ENCODE measurements around the gene BPIFA2. TPM values are rescaled to one million over a fixed set of nuclear protein-coding genes. Genes with fewer than 3 reads are reported as not detected.

The BPIFA2 gene, protein sequence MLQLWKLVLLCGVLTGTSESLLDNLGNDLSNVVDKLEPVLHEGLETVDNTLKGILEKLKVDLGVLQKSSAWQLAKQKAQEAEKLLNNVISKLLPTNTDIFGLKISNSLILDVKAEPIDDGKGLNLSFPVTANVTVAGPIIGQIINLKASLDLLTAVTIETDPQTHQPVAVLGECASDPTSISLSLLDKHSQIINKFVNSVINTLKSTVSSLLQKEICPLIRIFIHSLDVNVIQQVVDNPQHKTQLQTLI
- total RNA-seq (2011; cell fraction: chromatin; rRNA removed; ENCODE audit: low replicate concordance) = not detected in 2 replicates
- total RNA-seq (2011; cell fraction: nucleolus; rRNA removed) = not detected in 2 replicates
- total RNA-seq (2011; cell fraction: nucleoplasm; rRNA removed) = not detected in 2 replicates
- total RNA-seq (2014; rRNA removed) = not detected in 2 replicates
- not detected in 2 replicates for total RNA-seq (2014; rRNA removed; fragmentation: Illumina TruSeq; extraction: Trizol)
- not detected in 2 replicates for total RNA-seq (2015; rRNA removed; fragmentation: Illumina TruSeq; extraction: Trizol)
- not detected in 2 replicates for total RNA-seq (2021)
- polyA plus RNA-seq (2011; rRNA removed) = not detected in 2 replicates
- not detected in 2 replicates for polyA plus RNA-seq (2011; cell fraction: cytosol; rRNA removed)
- polyA plus RNA-seq (2011; cell fraction: nucleus; rRNA removed) = not detected in 2 replicates
- polyA plus RNA-seq (2012) = not detected in 2 replicates
- polyA plus RNA-seq (2014; fragmentation: Illumina TruSeq; extraction: Trizol) = not detected in 2 replicates
- not detected for polyA plus RNA-seq (2014; fragmentation: Nextera tagmentation; extraction: Ambion mirVana)
- not detected in 2 replicates for polyA plus RNA-seq (2014; rRNA removed)
- polyA minus RNA-seq (2011; rRNA and poly(A)+ RNA removed) = not detected in 2 replicates
- not detected in 2 replicates for polyA minus RNA-seq (2011; cell fraction: cytosol; rRNA and poly(A)+ RNA removed)
- polyA minus RNA-seq (2011; cell fraction: nucleus; rRNA and poly(A)+ RNA removed) = not detected in 2 replicates
- not detected for Bru-seq, nascent RNA
- BruChase-seq, experiment 1, labeled RNA remaining after a 2-hour chase = not detected
- not detected for BruChase-seq, experiment 2, labeled RNA remaining after a 6-hour chase
- long read RNA-seq, experiment 1 = 0 reads
- long read RNA-seq, experiment 2 = 0 reads
- long read RNA-seq, experiment 3 = 0 reads

DNA sequence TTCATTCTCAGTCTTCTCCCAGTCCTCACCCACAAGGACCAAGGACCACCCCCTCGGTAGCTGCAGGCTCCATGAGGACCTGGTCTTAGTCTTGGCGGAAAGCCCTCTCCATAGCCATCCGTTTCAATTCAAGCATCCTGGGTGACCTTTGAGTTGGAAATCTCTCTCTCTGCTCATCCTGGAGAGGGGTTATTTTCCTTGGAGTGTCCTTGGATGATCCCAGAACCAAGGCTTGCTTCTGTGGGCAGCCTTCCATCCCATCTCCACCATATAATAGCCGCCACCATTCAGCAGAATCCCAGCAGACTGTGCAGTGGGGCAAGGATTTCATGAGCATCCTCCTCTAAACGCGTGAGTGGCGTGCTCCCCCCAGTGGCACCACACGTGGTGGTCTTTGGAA is at the start of gene BPIFA2:
TSS of gene BPIFA2 (plus strand) at position 301 of the 400 bp plus-strand sequence. CDS start 987 bp downstream, outside the sequence.
- intact Hi-C loops (cut with micrococcal nuclease) = no loop called here
- no peaks in the 10 kb centered on the region for H3K9me1 ChIP-seq (ENCODE audit: control insufficient read depth, insufficient read depth, low read length)
- H3K4me2 ChIP-seq (ENCODE audit: insufficient read depth, low read length) = no peak within 1 kb of the TSS
- no peak within 1 kb of the TSS for H3K27ac ChIP-seq (ENCODE audit: extremely low read depth, low read depth, low read length)
- no peaks in the 10 kb centered on the region; the same call in 1 of the 2 replicates for H4K20me1 ChIP-seq (replicated peaks; ENCODE audit: control insufficient read depth, insufficient read depth, low read length)
- H3K79me2 ChIP-seq (ENCODE audit: control insufficient read depth, insufficient read depth, low read length) = no peaks in the 10 kb centered on the region
- DNase-seq (ENCODE audit: extremely low read depth in 1 of 4, low spot score in 3 of 4) (no peak), ATAC-seq (no peak), FAIRE-seq (no peak)
- CTCF ChIA-PET (ENCODE audit: low intra/inter-chr PET ratio) = no interaction called here
- peaks cover 2 to 18% of the 10 kb centered on the region in 2 experiments; a peak in 4 of 5 replicates for H3K27me3 ChIP-seq (ENCODE audit: control insufficient read depth in 2 of 2, insufficient read depth in 2 of 2, low read length in 2 of 2)
- no peaks in the 10 kb centered on the region for H3K4me1 ChIP-seq (replicated peaks in 1 of 2; ENCODE audit: control insufficient read depth in 2 of 2, insufficient read depth in 2 of 2, low read length in 2 of 2)
- peaks cover 4% of the 10 kb centered on the region; the same call in 1 of the 2 replicates for H3K9me3 ChIP-seq (replicated peaks; ENCODE audit: control insufficient read depth, insufficient read depth, low read depth, low read length)
- no peaks in the 10 kb centered on the region for H3K36me3 ChIP-seq (ENCODE audit: control insufficient read depth, insufficient read depth, low read length)
- H3K9ac ChIP-seq (ENCODE audit: insufficient read depth in 1 of 2, low read depth in 2 of 2, low read length in 2 of 2) = no peak within 1 kb of the TSS
- WGBS (ENCODE audit: insufficient coverage, low coverage, missing lambda C conversion rate) = 3% methylated on average over 8 of the region's 8 CpGs
- no peak within 1 kb of the TSS for H3K4me3 ChIP-seq
- in situ Hi-C loops (cut with MboI) = no loop called here
- POLR2A ChIA-PET = no interaction called here
- no peak within 1 kb of the TSS for H2AFZ ChIP-seq (ENCODE audit: low read depth, low read length)
- TF ChIP-seq, protein P1, sequence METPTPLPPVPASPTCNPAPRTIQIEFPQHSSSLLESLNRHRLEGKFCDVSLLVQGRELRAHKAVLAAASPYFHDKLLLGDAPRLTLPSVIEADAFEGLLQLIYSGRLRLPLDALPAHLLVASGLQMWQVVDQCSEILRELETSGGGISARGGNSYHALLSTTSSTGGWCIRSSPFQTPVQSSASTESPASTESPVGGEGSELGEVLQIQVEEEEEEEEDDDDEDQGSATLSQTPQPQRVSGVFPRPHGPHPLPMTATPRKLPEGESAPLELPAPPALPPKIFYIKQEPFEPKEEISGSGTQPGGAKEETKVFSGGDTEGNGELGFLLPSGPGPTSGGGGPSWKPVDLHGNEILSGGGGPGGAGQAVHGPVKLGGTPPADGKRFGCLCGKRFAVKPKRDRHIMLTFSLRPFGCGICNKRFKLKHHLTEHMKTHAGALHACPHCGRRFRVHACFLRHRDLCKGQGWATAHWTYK (CRISPR knock-in tag; IDR thresholded peaks at IDR 0.05) = no peak
- no peak for TF ChIP-seq ZC3H4 (CRISPR knock-in tag; IDR thresholded peaks at IDR 0.05; ENCODE audit: borderline replicate concordance)
- TF ChIP-seq GTF2A2 (tag; IDR thresholded peaks at IDR 0.05) = no peak
- TF ChIP-seq TRIM28 (IDR thresholded peaks at IDR 0.05) = no peak
- TF ChIP-seq HDGF (IDR thresholded peaks at IDR 0.05) = no peak
- no TSS peak for BruUV-seq (replicated peaks)
